AG09319 (cell line): Measurements from ENCODE around the gene IL17RD.

Experiments used
- DNase-seq: peaks from one replicate; pipeline ENCODE4 v3.0.0-alpha.2; 2010; ENCODE audit warnings: low read depth; ENCODE audit errors: extremely low read depth
- TF ChIP-seq, protein P1 (sequence below): IDR thresholded peaks from 2 replicates; pipeline ENCODE4 v1.5.1; 2011; ENCODE audit warnings: low read depth, mild to moderate bottlenecking, inconsistent platforms, low read length, moderate library complexity

The IL17RD gene

DNA sequence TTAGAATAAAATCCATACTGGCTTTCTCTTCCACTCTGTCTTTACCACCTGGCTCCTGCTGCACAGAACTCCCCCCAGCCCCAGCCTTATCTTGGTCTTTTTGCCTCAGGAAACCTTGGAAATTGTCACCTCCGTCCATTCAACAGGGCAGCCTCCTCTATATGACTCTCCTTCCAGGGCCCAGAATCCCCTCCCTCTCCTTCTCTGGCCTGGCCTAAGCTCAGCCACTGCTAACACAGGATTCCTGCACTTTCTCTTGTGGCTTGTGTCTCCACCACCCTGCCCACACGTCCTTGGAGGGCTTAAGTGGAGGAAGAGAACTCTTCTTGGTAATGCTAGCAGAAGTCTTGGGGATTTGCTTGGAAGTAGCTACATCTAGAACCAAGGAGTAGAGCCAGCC, 1.5 kb upstream of the IL17RD start:
- no peak for DNase-seq
- TF ChIP-seq, protein P1, sequence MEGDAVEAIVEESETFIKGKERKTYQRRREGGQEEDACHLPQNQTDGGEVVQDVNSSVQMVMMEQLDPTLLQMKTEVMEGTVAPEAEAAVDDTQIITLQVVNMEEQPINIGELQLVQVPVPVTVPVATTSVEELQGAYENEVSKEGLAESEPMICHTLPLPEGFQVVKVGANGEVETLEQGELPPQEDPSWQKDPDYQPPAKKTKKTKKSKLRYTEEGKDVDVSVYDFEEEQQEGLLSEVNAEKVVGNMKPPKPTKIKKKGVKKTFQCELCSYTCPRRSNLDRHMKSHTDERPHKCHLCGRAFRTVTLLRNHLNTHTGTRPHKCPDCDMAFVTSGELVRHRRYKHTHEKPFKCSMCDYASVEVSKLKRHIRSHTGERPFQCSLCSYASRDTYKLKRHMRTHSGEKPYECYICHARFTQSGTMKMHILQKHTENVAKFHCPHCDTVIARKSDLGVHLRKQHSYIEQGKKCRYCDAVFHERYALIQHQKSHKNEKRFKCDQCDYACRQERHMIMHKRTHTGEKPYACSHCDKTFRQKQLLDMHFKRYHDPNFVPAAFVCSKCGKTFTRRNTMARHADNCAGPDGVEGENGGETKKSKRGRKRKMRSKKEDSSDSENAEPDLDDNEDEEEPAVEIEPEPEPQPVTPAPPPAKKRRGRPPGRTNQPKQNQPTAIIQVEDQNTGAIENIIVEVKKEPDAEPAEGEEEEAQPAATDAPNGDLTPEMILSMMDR: no peak

DNA sequence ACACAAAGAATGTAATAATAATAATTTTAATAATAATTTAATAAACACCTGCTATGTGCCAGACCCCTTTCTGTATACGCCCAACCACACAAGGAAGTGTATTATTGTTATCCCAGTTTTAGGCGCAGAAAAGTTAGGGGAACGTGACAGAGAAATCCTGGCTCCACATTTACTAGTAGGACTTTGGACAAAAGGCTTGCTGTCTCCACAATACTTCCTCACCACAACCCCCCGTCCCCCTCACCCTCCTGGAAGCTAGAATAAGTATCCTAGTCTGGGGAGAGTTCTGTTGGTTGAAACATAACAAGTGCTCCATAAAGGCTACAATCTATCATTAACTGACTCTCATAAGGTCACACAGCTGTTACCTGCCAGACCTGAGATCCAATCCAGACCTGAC, 488 bp upstream of the IL17RD start:
- TF ChIP-seq, protein P1: no peak

DNA sequence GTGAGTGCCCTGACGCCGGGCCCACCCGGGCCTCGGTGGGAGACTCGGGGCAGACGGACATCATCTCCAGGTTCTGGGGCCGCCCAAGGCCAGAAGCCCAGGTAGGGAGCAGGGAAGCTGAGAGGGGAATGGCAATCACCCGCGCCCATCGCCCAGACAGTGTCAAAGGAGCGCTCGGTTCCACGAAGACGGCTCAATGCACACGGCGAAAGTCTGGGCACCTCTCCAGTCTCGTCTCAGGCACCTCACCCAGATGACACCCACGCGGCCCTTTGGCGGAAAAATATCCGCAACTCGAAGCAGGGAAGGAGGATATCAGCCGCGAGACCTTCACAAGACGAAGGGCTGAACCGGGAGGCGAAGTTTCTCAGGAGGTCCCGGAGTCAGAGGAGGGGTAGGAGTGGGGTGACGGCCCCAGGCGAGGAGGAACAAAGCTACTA, 916 bp downstream of the IL17RD start:
- DNase-seq: no peak
- TF ChIP-seq, protein P1: no peak

More for the DNA sequence above, 488 bp upstream of the IL17RD start:
- no peak for DNase-seq

DNA sequence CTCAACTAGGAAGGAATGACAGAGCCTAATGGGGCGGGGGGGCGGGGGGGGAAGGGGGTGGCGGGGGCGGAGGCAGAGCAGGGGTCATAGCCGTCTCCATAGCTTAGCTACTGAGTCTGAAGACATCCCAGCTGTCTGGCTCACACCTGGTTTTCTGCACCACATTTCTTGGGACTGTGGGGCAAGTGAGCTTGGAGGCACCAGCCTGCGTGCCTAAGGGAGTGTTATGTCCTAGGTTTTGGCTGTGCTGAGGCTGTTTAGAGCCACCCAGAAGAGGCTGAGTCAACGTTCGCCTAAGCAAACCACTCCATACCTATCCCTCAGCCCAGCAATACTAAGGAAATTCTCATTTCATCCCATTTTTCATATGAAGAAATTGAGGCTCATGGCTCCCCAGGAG, 1.4 kb downstream of the IL17RD start:
- no peak for DNase-seq
- TF ChIP-seq, protein P1: no peak

DNA sequence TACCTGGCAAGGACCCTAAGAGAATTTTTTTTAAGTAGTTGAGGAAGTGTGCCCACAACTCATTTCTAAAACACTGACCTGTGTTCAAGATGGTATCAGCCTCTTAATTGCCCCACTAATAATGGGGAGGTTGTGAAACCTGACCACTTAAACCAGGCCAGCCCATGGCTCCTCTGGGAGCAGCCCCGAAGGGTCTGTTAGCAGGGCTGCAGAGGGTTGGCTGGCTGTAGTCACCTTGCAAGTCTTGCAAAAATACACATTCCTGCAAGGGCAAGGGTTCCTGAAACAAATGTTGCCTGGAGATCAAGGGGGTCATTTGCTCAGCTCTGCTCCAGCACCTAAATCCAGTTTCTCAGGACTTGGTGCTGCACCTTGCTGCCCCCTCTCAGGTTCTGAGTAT, 3.2 kb downstream of the IL17RD start:
- DNase-seq: no peak
- TF ChIP-seq, protein P1: no peak

DNA sequence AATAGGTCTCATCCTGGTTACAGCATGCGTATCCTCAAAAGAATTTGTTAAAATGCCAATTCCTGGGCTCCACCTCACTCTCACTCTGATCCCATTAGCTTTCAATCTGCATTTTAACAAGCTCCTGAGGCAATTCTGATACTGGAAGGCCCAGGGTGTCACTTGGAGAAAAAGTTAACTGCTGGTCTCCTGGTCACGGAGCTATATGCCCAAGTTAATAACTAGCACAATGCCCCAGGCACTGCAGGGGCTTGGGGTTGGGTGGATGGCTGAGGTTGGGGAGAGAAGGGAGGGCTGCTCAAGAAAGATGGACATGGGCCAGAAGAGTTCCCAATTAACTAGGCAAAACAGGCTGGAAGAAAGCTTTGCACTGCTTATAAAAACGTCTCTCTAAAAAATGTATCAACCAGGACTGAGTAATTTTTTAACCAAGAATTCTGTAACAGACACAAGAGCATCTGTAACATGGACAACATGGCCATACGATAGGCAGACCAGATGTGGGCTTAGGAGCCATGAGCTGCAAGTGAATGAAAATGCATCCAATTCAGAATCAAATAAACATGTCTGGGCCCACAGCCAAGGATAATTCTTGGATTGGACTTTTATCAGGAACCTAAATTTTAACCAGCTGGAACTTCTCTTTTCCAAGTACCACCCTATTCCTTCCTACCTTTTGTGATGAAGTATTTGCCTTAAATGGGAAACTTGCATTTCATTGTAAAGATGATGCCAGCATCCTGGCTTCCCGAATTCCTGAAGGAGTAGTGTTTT, 4.2 kb downstream of the IL17RD start:
- DNase-seq: peak; percentile 78
- TF ChIP-seq, protein P1: no peak

DNA sequence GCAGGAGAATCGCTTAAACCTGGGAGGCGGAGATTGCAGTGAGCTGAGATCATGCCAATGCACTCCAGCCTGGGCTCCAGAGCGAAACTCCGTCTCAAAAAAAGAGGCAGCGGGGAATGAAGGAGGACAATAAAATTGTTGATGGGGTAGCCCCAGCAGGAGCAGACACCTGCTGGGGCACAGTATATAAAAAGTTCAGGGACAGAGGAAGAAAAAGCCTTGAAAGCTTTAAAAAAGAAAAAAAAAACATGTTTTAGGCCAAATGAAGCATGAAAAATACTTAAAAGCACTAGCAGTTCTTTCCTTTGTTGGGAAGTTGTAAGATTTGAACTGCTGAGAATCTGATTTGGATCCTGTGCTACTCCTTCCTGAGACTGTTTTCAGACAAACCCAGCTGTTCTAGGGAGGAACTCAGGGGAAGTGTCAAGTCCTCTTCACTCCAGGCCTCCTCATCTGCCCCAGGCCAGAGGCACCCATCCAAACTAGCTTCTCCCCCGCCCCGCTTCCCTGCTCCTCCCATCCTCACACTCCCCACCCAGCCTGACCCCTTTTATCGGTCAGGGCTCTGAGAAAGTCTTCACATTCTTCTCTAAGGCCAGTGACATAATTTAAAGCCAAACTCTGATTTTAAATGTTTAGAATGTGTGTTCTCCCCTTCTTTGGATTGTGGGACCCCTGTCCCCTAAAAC, 4.9 kb downstream of the IL17RD start:
- TF ChIP-seq, protein P1: no peak
- DNase-seq: no peak
